ENCODE data around the gene KSR1.
"Not testable (repeated sequence)": the region's sequence is repeated elsewhere in the genome, so short reads cannot be mapped to it uniquely, and the experiment has no call there.

KSR1 gene

DNA sequence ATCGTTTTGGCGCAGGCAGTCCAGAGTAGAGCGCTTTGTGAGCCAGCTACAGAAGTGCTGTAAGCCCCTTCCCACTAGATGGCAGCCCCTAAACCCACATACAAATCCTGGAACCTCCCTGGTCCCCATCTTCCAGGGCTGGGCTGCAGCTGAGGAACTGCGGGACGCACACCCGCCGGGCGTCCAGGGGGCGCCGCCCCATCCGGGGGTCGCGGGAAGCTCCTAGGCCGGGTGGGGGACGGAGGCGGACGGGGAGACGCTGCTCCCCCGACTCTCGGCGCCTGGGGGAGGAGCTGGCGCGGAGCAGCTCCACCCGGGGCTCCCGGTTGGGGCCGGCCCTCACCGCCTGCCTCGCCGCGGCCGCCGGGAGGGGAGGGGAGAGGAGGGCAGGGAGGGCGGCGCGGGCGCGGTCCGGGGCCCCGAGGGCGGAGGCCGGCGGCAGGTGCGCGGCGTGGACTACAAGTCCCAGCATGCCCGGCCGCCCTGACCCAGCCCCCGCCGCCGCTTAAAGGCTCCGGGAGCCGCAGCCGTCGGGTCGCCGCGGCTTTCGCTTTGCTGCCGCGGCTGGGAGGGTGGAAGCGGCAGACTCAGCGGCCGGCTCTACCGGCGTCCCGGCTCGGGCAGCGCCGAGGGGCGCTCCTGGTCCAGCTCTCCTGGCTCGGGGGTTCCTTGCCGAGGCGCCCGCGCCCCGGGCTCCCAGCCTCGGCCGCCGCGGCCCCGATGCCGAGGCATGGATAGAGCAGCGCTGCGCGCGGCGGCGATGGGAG lies at the start of gene KSR1:
TSS of gene KSR1 (plus strand) at position 535 of the 767 bp plus-strand sequence. CDS start at position 731, 196 bp downstream.
- in situ Hi-C loops (cut with MboI; ENCODE audit: low sequenced_read_pairs): no loop called here

DNA sequence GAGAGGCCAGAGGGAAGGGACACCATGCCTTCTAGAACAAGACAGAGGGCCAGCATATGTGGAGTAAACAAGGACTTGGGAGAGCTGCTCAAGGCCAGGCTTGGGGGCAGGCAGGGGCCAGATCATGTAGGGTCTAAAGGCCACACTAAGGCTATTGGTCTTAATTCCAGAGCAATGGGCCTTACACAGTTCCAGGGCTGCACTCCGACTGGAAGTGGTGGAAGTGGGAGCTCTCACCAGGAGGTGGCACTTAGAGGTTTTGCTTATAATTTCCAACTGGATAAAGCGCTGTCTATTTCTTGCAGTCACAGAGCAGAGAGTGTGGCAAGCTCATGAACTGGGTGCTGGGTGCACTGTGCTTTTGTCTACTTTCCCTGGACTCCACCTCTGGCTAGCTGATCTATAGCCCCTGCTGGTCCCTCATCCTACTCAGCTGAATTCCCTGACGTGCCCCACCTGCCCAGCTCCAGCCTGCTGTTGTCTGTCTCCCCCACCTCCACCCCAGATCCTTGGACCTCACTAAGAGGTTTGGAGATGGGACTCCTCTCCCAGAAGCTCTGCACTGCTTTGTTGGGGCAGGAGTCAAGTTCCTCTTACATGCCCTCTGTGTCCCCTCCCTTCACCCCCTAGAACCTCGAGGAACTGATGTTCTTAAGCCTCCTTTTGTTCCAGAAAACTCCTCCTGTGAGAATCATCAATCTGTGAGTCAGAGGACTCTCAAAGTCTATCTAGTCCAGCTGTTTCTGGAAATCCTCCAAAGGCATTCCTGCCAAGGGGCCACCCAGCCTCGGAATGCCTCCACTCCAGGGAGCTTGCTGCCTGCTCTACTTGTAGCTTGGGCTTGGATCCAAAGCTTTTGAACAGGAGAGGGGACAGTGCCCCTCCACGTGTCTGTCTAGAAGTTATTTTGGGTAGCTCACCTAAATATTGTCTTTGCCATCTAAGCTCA lies 48.1 kb upstream of the KSR1 start:
- in situ Hi-C loops (cut with MboI; ENCODE audit: low sequenced_read_pairs): no loop called here

DNA sequence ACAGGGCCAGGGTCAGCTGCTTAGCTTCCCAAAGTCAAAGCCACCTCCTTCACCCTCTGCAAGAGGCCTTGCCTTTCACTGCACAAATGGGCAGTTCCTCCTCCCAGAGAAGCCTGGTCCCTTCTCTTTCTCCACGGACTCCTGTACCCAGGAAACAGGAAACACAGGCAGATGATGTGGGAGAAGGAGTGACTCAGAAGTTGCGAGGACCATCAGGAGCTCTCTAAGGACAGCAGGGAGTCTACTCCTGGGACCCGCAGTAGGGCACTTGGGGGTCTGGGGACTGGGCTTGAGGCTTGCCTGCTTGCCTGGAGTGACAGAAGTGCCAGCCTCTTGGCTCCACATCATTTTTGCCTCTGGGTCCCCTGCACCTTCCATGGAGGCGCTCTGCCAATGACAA lies 47.4 kb upstream of the KSR1 start:
- in situ Hi-C loops (cut with MboI; ENCODE audit: low sequenced_read_pairs): no loop called here

DNA sequence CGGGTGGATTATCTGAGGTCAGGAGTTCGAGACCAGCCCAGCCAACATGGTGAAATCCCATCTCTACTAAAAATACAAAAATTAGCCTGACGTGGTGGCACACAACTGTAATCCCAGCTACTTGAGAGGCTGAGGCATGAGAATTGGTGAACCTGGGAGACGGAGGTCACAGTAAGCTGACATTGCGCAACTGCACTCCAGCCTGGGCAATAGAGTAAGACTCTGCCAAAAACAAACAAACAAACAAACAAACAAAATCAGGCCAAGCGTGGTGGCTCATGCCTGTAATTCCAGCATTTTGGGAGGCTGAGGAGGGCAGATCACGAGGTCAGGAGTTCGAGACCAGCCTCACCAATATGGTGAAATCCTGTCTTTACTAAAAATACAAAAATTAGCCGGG lies 44.1 kb upstream of the KSR1 start:
- in situ Hi-C loops (cut with MboI; ENCODE audit: low sequenced_read_pairs): not testable (repeated sequence)

DNA sequence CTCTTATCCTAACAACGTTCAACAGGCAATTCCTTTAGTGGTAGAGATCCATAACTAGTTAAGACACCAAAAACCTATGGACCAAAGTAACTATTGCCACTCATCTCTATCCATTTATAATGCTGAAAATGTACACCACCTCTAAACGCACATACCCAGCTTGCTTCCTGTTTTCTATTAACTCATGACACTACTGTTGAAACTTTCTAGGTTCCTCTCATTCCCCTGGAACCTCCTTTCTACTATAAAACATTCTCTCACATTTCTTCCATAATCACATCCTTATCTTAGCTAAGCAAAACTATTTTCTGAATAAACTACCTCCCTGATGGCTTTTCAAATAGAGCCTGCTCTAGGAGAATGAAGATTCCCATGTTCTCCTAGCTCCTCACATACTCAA lies 42.9 kb upstream of the KSR1 start:
- in situ Hi-C loops (cut with MboI; ENCODE audit: low sequenced_read_pairs): no loop called here

DNA sequence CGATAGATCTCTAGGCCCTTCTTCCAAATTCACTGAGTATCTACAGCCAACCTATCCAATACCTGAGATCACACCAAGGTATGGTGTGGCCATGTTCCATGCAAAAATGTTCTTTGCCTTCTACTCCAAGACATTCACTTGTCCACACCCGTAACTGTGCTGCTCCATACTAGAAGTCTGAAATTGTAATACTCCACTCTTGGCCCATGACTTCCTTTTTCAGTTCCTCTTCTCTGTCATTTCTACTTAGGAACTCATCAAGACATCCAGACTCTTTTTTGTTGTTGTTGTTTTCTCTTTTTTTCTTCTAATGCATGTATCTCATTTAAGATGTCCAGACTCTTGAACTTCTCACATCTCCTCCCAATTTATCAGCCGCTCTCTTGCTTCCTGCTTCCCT lies 42.5 kb upstream of the KSR1 start:
- in situ Hi-C loops (cut with MboI; ENCODE audit: low sequenced_read_pairs): no loop called here

DNA sequence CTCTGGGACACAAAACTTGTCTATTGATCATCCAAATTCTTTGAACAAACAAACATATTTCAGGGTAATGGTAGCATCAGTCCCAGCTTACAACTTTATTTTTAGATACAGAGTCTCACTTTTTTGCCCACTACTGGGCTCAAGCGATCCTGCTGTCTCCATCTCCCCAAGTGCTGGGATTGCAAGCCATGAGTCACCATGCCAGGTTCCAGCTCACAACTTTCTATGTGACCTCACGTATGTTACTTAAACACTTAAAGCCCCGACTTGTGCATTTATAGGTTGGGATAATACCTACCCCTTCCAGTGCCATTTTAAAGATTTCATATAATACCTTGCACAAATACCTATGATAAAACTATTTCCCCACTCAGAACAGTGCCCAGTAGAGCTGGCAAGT lies 42.0 kb upstream of the KSR1 start:
- in situ Hi-C loops (cut with MboI; ENCODE audit: low sequenced_read_pairs): no loop called here

DNA sequence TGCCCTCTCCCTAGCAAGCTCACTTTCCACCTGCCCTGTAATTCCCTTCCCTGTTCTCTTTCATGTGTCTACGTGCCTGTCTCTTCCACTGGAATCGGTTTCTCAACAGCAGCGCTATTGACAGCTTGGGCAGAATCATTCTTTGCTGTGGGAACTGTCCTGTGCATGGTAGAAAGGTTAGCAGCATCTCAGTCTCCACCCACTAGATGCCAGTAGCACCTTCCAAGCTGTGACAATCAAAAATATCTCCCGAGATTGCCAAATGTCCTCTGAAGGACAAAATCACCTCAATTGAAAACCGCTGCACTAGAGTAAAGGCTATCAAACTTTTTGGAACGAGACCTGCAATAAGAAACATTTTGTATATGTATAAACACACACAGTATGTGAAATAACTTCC lies 41.6 kb upstream of the KSR1 start:
- in situ Hi-C loops (cut with MboI; ENCODE audit: low sequenced_read_pairs): no loop called here

DNA sequence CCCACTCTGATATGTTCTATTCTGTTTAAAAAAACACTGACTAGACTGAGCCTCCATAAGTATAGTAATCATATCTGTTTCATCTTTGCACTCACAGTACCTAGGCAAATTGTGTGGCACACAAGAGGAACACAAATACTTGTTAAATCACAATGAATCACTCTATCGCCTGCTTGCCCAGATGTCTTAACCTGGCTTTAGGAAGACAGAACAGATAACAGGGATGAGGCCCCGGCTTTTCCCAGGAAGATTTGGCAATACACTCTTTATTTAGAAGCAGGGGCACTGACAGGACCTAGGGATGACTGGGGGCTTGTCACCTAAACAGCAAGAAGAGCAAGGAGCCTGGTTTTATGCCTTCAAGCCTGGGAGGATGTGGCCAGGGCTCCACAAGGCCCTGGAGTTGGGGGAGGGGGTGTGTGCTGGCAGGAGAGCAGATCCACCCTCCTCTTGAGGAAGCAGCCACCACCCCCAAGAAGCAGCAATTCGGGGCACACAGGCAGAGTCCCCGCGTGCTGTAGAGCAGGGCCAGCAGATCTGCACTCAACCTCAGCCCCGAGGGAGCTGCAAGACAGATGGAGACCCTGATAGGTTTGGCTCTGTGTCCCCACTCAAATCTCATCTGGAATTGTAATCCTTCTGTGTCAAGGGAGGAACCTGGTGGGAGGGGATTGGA lies 41.0 kb upstream of the KSR1 start:
- in situ Hi-C loops (cut with MboI; ENCODE audit: low sequenced_read_pairs): no loop called here

DNA sequence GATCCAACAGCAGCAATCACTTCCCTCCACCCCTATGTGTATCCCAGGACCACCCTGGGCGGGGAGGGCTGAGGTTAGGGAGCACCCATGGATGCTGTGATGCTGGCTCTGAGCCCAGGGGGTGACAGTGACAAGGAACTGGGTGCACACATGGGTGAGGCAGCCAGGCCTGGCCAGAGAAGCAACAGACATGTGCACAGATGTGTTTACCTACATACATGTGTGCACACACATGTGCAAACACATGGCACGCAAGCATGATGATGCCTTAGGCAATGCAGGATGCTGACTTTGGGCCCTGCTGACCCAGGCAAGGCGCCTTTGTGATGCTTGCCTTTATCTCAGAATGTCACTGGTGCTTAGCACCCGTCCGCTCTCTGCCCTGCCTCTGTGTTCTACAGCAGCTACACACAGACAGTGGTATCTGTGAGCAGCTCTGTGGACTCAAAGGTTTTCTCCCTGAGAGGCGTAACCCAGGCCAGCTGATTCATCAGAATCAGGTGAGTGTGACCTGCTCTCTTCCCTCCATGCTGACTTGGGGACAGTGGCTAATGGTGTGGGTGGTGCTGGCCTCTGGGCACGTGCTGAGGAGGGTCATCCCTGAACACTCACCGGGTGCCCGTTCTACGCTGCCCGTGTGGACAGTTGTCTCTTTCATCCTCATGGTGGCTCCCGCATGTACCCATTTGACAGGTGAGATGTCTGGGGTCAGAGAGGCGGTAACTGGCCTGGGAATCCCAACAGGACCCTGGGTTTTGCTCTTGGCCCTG lies 38.5 kb upstream of the KSR1 start:
- in situ Hi-C loops (cut with MboI; ENCODE audit: low sequenced_read_pairs): no loop called here

DNA sequence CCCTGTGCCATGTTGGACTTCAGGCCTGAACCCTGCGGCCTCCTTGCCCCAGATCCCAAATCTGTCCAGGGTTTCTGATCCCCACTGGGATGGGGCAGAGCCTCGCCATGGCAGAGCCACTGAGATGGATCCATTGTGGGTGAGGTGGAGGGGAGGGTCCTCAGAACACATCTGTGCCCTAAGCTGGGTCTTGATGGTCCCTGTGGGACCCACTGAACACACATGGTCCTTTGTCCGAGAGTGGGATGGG lies 38.0 kb upstream of the KSR1 start:
- in situ Hi-C loops (cut with MboI; ENCODE audit: low sequenced_read_pairs): no loop called here

DNA sequence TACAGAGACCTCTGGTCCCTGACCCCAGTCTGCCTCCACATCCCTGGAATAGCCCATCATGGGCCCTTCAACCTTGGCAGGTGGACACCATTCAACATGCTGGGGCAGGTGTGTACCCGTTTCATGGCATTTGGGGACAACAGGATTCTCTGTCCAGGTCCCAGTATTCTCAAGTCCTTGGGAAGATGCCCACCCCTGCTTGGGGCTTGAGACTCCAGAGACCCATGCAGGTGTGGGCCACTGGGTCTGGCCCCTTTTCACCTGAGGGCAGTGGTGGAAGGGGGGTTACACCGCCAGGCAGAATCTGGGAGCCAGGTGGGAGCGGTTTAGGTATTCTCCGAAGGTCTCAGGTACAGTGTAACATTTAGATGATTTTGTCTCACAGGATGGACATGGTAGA lies 37.1 kb upstream of the KSR1 start:
- in situ Hi-C loops (cut with MboI; ENCODE audit: low sequenced_read_pairs): no loop called here

DNA sequence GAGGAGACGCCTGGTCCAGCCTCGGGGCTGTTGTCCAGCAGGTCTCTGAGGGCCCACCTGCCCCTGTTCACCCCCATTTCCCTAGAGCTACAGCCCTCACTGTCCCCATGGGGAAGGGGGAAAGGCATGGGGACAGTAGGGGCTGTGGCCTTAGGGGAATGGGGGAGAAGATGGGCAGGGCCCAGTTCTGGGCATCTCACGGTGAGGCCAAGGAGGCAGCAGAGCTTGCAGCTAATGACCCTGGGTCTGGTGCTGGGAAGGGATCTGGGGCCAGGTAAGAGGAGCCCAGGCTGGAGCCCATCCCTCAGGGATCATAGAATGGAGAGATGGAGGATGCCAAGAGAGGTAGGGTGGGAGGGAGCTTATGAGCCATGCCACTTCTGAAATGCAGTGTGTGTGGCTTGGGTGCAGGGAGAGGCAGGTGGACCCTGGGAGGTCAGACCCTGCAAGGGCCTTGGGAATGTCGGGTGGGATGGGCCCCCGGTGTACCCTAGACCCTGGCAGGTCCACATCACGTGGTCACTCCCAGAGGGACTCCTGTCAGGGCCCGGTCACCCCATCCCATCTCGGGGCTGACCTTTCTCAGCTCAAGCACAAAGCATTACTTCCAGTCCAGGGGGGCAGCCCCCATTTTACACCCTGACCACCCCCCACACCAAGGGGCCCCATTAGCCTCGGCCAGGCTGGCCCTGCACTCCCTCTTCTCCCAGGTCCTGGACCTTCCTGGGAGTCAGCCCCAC lies 35.9 kb upstream of the KSR1 start:
- in situ Hi-C loops (cut with MboI; ENCODE audit: low sequenced_read_pairs): no loop called here

DNA sequence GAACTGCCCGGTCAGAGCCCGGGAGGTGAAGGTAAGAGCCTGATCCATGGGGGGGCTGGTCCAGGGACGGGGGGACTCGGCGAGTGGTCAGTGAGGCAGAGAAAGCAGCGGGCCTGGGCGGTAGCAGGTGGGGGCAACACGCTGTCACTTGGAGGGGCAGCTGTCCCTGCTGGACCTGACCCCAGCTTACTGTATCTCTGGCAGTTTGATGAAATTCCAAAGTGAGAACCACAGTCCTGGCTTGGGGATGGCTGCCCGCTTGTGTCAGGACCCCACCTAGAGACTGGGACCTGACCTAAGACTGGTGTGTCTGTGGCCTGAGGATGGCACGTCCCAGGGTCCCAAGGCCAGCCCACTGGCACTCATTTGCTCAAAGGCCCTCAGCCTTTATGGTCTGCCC lies 35.1 kb upstream of the KSR1 start:
- in situ Hi-C loops (cut with MboI; ENCODE audit: low sequenced_read_pairs): no loop called here

DNA sequence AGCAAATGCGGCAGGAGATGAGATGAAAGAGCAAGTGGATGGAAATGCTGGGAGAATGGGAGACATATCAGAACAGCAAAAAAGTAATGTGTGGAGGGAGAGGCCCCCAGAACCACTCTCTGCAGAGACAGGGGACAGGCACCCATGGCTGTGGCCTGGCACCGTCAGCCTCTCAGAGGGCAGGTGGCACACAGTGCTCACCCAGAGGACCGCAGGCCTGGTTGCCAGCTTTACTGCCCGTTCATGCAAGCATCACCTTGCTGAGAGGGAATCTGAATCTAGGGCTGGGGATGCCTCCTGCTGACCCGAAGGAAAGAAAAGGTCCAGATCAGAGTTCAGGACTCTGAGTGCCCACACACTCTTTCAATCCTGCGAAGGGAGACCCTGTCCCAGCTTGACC lies 34.6 kb upstream of the KSR1 start:
- in situ Hi-C loops (cut with MboI; ENCODE audit: low sequenced_read_pairs): not testable (repeated sequence)

DNA sequence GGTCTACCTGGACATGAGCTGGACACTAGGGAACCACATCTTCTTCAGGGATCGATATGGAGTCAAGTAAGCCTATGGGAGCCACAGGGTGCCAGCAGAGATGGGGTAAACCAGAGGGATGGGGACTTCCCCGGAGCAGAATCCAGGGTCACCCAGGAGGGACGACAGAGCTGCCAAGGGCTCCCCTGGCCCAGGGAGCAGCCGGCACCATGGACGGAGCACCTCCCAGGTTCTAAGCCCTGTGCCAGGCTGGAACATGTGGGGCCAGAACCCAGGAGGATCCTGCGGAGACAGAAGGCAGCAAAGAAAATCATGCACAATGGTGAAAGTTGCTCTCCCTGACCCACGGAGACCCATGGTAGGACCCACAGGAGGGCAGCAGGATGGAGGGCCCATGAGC lies 33.6 kb upstream of the KSR1 start:
- in situ Hi-C loops (cut with MboI; ENCODE audit: low sequenced_read_pairs): no loop called here

DNA sequence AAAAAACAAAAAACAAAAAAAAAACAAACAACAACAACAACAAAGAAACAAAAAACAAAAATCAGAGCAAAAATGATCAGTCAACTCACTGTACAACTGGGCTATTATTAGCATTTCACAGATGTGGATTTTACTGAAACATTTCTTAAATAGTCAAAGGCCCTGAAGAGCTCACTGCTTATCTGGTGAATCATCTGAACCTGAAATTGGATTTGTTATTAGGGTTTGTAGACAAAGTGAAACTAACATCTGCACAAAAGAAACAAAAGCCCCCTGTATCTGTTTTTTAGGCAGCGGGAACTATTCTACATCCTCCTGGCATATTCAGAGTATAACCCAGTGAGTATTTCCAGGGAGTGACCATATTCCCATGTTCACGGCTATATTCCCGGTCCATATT lies 32.6 kb upstream of the KSR1 start:
- in situ Hi-C loops (cut with MboI; ENCODE audit: low sequenced_read_pairs): no loop called here

DNA sequence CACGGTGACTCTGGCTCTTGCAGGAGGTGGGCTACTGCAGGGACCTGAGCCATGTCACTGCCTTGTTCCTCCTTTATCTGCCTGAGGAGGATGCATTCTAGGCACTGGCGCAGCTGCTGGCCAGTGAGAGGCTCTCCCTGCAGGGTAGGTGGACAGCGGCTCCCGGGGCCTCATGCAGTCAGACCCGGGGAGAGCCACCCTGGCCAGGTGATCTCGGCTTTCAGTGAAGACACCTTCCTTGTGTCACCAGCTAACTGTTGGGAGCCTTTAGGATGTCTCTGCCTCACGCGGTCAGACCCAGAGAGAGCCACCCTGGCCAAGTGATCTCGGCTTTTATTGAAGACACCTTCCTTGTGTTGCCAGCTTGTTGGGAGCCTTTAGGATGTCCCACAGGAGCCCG lies 31.7 kb upstream of the KSR1 start:
- in situ Hi-C loops (cut with MboI; ENCODE audit: low sequenced_read_pairs): no loop called here

DNA sequence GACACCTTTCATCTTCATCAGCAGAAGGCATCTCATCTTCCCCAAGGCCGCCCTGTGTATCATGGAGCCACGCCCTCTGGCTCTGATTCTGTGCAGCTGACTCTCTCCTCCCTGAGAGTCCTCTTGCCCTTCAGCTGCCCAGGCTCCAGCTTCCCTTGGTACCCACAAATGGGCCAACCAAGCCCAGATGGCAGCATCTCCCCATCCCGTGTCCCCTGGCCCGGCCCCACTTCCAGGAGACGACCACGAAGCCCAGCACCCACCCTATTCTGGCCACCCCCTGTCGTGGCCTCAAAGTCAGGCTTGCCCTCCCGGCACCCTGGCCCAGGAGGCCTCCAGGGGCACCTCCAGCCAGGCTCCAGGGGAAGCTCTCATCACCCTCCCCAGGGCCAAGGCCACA lies 31.3 kb upstream of the KSR1 start:
- in situ Hi-C loops (cut with MboI; ENCODE audit: low sequenced_read_pairs): no loop called here

DNA sequence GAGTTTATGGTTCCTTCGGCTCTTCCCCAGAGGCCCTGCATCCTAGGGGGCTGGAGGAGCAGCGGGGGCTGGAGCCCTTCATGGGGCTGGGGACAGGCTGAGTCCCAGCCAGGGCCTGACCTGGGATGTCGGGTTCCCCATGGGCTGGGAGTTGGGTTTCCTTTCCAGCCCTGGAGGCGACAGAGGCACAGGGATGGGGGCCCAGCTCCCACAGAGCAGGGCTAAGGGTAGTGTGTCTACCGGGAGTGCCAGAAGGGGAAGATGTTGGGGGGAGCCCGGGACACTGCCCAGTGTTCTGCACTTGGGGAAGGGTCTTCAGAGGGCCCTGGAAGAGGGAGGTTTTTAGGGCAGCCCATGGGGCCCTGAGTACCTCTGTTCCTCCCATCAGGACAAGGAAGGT lies 30.7 kb upstream of the KSR1 start:
- in situ Hi-C loops (cut with MboI; ENCODE audit: low sequenced_read_pairs): not testable (repeated sequence)

Data from hTERT RPE-1 (cell line).